G401 (cell line): ENCODE data around the gene C17orf113. TPM values are rescaled to one million over a fixed set of nuclear protein-coding genes. Genes with fewer than 3 reads are reported as not detected.

ENCODE experiments used
- DNase-seq: peaks from one replicate; pipeline ENCODE4 v3.0.0-alpha.2; 2015; ENCODE audit warnings: low spot score
- in situ Hi-C: cut with HindIII; loops from 2 replicates; pipeline ENCODE4 v1.10.0; 2016; ENCODE audit warnings: low sequenced_read_pairs, mixed read lengths
- total RNA-seq: library from RNA; depleted of rRNA; stranded (reverse); fragments of >200 nt; shearing (Covaris generic); gene quantifications from 2 replicates; pipeline ENCODE4 v1.2.3, GENCODE V29; 2014; rRNA removed

The C17orf113 gene
- total RNA-seq, result 1.7 and 2.3 TPM in 2 replicates

- in situ Hi-C loops, result no loop called here
- peak; percentile 68 for DNase-seq
These were observed at the start of gene C17orf113 for GRCh38 chr17:42050393-42051012. TSS of gene C17orf113 (minus strand) at chr17:42050601. CDS start at chr17:42043376, 7,225 bp downstream.

- DNase-seq, result no peak
- in situ Hi-C loops, result no loop called here
These were observed 48.5 kb upstream of the C17orf113 start for GRCh38 chr17:42098730-42099399.

- in situ Hi-C loops, result no loop called here
- no peak for DNase-seq
These were observed 47.6 kb upstream of the C17orf113 start, which contains the start of gene ZNF385C for GRCh38 chr17:42097691-42098631. TSS of gene ZNF385C (minus strand) at chr17:42098473. CDS start at chr17:42063056, 35,417 bp downstream.

GRCh38 chr17:42096360-42097111, 46.1 kb upstream of the C17orf113 start:
- no peak for DNase-seq
- in situ Hi-C loops, result no loop called here

- no peak for DNase-seq
- in situ Hi-C loops, result no loop called here
These were observed 44.1 kb upstream of the C17orf113 start for GRCh38 chr17:42094375-42095069.

- DNase-seq, result no peak
- in situ Hi-C loops, result no loop called here
These were observed 42.5 kb upstream of the C17orf113 start for GRCh38 chr17:42092939-42093338.

- in situ Hi-C loops, result no loop called here
- no peak for DNase-seq
These were observed 40.8 kb upstream of the C17orf113 start for GRCh38 chr17:42090964-42091790.

- no peak for DNase-seq
- in situ Hi-C loops, result no loop called here
These were observed 38.3 kb upstream of the C17orf113 start for GRCh38 chr17:42088736-42089135.

GRCh38 chr17:42087736-42088705, 37.6 kb upstream of the C17orf113 start:
- no peak for DNase-seq
- in situ Hi-C loops, result no loop called here

- in situ Hi-C loops, result no loop called here
These were observed 36.8 kb upstream of the C17orf113 start for GRCh38 chr17:42087042-42087701.

GRCh38 chr17:42081516-42082129, 31.2 kb upstream of the C17orf113 start:
- no peak for DNase-seq
- in situ Hi-C loops, result no loop called here

More at GRCh38 chr17:42087042-42087701, 36.8 kb upstream of the C17orf113 start:
- no peak for DNase-seq

GRCh38 chr17:42079541-42079940, 29.1 kb upstream of the C17orf113 start:
- in situ Hi-C loops, result no loop called here
- DNase-seq, result no peak

- in situ Hi-C loops, result no loop called here
- no peak for DNase-seq
These were observed 28.1 kb upstream of the C17orf113 start for GRCh38 chr17:42078396-42079043.

GRCh38 chr17:42077755-42078154, 27.4 kb upstream of the C17orf113 start:
- DNase-seq, result no peak
- in situ Hi-C loops, result no loop called here
